Ecto neural progenitor cell (in vitro differentiated cells): ENCODE data around the gene ACOT7.

ENCODE experiments used
- DNase-seq: peaks from one replicate; pipeline ENCODE4 v3.0.0-alpha.2; 2018; ENCODE audit warnings: low spot score

The ACOT7 gene

DNA sequence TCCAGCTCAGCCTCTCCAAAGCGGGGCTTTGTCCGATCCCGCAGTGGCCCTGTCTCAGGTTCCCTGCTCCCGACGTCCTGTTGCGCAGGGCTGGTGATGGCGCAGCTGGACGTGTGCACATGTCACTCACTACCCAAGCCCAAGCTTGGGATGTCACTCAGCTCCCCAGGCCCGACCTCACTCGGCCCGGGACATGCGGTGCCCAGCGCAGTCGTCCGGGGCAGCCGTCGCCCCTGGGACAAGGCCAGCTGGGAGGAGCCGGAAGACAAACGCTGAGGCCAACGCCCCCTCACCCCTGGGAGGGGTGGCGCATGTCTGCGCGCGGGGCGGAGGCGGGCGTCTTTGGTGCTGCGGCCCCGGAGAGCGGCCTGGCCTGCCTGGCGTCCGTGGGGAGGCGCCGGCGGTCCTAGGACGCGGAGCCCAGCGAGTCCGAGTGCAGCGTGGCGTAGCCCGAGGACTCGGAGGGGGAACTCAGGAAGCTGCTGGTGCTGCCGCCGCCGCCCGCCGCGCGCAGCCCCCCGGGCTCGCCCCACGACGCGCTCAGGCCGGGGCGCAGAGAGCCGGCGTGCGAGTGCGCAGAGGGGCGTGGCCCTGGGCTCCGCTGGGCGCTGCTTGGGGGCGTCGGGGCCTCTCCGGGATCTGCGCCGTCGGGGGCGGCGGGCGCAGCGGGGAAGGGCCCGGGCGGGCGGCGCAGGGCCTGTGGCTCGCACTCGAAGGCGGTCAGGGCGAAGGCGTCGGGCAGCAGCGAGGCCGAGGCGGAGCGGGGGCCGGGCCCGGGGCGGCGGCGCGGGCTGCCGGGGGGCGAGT, 144.4 kb downstream of the ACOT7 start:
- DNase-seq = peak; percentile 68

DNA sequence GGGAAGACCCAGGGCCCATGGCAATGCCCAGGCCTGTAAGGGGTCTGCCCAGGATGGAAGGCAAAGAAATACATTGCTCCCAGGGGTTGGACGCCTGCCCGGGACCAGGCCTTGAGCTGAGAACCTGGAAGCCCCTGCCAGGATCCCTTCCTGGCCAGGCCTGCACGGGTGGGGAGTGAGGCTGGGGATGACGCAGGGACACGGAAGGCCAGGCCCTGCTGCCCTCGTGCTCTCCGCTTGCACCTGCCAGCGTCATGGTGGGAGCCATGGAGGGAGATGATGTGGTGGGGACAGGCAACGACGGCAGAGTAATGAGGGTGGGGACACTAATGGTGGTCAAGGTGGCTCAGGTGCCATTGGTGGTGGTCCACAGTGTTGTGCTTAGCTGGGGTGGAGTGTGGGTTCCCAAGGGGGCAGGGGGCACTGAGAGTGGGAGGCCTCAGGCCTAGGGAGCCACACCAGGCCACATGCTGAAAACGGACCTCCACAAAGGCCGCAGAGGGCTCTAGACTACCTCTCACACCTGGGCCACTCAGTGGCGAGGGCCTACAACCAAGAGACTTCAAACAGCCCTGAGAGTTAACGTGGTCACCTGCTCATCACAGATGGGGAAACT, 145.3 kb downstream of the ACOT7 start:
- DNase-seq = peak; percentile 50

- peak; percentile 49 for DNase-seq
Measured at GRCh38 chr1:6247651-6248050, 145.9 kb downstream of the ACOT7 start.

GRCh38 chr1:6246497-6247467, 146.8 kb downstream of the ACOT7 start:
- DNase-seq = peak; percentile 97

- peak; percentile 96 for DNase-seq
Measured at GRCh38 chr1:6245869-6246496, 147.6 kb downstream of the ACOT7 start.

DNA sequence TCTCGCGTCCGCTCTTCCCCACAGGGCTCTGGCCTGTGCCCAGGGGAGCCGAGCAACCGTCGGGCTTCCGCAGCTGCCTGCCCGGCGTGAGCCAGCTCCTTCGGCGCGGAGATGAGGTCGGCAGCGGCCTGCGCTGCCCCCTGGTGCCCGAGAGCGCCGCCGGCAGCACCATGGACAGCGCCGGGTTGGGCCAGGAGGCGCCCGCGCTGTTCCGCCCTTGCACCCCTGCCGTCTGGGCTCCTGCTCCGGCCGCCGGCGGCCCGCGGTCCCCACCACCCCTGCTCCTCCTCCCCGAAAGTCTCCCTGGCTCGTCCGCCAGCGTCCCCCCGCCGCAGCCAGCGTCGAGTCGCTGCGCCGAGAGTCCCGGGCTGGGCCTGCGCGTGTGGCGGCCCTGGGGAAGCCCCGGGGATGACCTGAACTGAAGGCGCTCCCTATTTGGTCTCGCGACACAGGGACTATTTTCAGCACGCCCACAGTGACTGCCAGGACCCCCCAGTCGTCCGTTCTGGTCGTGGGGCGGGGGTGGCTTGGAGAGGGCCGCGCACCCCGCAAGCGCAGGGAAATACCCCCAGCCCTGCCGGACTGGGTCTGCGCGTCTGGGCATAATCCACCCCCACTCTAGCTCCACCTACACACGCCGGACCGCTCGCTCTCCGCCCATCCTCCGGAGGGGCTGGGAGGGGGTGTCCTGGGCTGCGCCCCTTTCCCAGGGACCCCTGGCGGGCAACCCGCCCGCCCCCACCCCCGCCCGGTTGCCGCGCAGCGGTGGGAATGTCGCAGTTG, 148.3 kb downstream of the ACOT7 start:
- peak; percentile 94 for DNase-seq

DNA sequence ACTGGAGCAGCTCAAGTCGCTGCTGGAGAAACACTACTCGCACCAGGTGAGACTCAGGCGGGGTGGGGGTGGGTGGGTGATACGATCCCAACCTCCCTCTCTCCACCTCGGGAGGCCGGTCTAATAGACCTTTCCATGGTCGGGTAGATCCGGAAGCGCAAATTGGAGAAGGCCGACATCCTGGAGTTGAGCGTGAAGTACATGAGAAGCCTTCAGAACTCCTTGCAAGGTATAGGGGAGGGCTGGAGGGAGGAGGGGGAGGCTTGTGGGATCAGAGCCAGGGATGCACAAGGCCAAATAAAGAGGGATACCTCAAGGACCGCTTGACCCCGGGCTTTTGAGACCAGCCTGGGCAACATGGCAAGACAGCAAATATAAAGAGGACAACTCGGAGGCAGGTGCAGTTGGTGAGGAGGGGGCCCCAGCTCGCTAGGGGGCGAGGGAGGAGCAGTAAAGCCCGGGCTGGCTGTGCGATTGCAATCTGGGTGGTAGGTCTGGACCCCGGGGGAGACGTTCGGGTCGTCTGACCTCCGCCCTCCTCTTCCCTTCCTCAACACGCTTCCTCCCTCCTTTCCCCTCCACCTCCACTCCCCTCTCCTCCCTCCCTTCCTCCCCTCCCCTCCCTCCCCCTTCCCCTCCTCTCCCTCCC, 149.0 kb downstream of the ACOT7 start:
- DNase-seq = peak; percentile 74

GRCh38 chr1:6243993-6244392, 149.6 kb downstream of the ACOT7 start, which contains the start of gene HES3:
HES3 (plus strand) TSS chr1:6244179; CDS start chr1:6244366, 187 bp downstream.
- peak; percentile 76 for DNase-seq

DNA sequence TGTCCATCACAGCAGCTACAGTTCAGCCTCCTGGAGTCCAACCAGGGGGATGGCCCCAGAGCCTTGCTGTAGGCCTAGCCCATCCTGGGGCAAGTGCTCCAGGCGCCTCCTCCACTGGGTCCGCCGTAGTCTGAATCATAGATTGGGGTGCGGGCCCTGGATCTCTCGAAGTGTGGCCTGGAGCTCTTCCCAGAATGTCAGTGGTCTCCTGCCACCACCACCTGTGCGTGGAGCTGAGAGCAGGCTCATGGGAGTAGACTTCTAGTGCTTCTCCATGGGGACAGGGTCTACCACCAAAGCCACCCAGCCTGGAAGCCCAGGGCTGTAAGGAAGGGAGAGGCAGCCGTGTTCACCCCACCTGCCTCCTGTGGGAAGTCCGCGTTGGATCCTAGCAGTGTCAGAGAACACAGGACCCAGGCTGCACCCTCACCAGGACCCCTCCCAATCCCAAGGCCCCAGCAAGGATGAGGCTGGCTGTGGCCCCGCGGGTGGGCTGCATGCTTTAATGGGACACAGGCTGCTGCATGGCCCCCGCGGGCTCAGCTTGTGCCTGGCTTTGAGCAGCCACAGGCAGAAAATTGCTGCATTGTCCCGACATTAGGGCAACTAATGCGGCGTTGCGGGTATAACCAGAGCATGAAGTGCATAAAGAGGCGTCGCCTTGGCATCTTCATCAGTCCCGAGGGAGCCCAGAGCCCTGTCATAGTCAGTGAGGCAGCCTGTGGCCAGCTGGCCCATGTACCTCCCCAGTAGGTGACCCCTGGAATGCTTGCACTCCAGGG, 150.3 kb downstream of the ACOT7 start:
- DNase-seq = peak; percentile 66

- peak; percentile 87 for DNase-seq
Measured at GRCh38 chr1:6241887-6242740, 151.5 kb downstream of the ACOT7 start.

- no peak for DNase-seq
Measured at GRCh38 chr1:6241107-6241886, 152.3 kb downstream of the ACOT7 start.

DNA sequence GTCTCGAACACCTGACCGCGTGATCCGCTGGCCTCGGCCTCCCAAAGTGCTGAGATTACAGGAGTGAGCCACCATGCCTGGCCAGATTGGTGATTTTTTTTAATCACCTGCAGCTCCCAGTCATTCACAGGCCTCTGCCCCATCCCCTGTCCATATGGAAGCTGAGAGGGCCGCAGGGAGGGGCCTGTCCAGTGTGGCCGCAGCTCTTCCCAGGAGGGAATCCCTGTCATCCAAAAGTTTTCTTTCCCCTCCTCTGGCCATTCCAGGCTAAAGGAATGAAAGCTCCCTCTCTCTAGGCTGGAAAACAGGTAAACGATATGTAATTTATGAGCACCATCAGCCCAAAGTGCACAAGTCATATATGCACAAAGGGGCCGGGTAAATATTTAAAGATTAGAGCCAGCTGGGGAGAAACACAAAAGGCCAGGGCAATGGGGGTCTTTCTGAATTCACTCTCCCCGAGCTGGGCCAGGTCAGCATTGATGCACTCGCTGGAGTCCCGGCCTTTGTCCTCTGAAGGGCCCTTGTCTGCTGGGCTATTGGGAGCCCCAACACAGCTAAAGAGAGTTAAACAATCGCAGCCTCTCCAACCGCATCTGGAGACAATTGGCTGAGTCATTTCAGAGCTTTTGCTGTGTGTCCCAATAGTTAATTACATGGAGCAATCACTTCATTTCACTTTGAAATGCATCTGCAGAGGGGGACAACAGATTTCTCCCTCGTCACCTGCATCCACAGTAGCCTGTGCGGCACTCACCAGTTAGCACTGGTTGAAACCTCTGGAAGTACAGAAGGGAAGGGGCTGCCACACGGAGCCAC, 153.4 kb downstream of the ACOT7 start:
- peak; percentile 67 for DNase-seq

DNA sequence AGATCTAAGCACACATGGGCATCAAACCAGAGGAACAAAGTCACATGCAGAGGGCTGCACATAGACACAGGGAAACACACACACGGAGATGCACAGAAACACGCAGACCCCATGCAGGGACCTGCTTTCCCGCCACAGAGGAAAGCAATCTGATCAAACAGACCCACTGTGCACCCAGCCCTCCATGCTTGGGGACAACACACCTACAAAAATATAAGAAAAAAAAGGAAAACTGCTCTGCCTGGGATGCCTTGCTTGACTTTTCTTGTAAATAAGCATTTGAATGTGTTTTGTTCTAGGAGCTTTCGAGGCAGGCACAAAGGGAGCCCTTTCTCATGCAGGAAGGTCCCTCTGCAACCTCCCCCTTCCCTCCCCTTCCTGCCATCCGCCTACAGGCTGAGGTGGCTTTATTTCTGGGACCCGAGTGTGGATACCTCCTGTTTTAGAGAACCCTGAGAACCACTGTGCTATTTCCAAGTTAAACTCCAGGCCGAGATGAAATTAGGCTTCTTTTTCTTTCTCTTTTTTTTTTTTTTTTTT, 154.3 kb downstream of the ACOT7 start:
- DNase-seq = no peak

- DNase-seq = no peak
Measured at GRCh38 chr1:6237093-6237492, 156.5 kb downstream of the ACOT7 start.

- DNase-seq = no peak
Measured at GRCh38 chr1:6235296-6235677, 158.3 kb downstream of the ACOT7 start.

DNA sequence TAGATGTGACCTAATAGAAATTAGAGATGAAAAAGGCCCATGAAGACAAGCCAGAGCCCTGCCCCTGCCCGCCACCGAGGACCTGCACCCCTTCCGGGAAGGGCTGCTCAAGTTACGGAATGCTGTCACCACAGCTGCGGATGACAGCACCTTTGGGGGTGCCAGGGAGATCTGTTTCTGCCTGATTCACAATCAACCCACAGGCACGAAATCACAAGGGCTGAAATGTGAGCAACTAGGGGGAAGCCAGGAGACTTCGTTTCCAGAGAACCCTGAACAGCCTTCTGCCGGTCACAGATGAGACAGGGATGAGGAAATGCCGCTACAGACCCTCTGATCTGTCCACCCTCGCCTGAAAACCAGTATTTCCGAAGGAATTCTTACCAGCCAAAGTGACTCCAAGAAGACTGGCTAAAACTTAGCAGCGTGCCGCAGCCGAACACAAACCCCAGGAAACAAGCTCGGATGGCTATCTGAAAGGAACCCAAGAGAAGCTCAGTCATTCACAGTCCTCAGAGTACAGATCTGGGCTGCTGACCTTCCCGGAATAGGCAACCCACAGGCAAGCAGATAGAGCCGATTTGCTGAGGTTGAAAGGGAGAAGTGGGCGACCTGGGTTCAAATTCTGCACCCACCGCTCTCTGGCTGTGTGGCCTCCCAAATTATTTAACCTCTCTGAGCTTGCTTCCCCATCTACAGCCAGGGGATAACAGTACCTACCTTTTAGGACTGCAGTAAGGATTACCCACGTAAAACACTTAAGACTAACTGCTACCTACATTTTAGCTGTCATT, 158.9 kb downstream of the ACOT7 start:
- no peak for DNase-seq
